A673 (cell line): Measurements from ENCODE around the gene NBPF1.
"Not testable (repeated sequence)": the region's sequence is repeated elsewhere in the genome, so short reads cannot be mapped to it uniquely, and the experiment has no call there.

Experiments used
- CTCF ChIP-seq: fragments of 300-800, 200-600 bp; sonication (generic); conservative IDR thresholded peaks from 2 replicates; pipeline ENCODE4 v1.5.1; 2017; ENCODE audit warnings: low read depth, mild to moderate bottlenecking, antibody characterized with exemption, low read length, moderate library complexity, mixed read lengths
- EZH2 ChIP-seq: fragments of 200-600 bp; sonication (generic); IDR thresholded peaks from 2 replicates; pipeline ENCODE4 v1.6.1; 2017; ENCODE audit warnings: borderline replicate concordance, low read depth, mild to moderate bottlenecking, mixed read lengths, antibody characterized with exemption, low read length; ENCODE audit not compliant: poor library complexity, severe bottlenecking

GRCh38 chr1:16656574-16656973, 43.2 kb upstream of the NBPF1 start:
- not testable (repeated sequence) for TF ChIP-seq CTCF, EZH2
